GM18907 (cell line): ENCODE measurements around the gene STOML3.

Experiments used
- ATAC-seq: cut with Tn5 transposase; IDR thresholded peaks from one replicate; pipeline ENCODE4 v1.9.1; 2021; ENCODE audit warnings: mild to moderate bottlenecking, moderate library complexity; ENCODE audit not compliant: unreplicated experiment

STOML3 gene

DNA sequence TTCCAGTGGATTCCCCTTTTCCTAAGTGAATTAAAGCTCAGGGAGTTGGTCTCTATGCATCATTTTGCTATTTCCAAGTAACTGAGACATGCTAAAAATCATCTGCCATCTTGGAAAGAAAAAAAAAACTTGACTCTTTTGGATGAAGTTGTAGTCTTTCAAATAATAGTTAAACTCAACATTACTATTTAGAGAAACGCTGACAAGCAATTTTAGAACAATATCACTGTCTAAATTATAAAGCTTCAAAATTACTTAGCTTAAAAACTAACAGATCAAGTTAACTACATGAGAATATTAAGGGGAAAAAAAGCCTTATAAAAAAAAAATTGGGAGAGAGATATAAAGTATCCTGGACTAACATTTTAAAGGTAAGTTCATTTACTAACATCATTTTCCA lies 68.5 kb downstream of the STOML3 start:
- no peak for ATAC-seq

- ATAC-seq: no peak
Measured at GRCh38 chr13:38921081-38921480, 69.5 kb downstream of the STOML3 start.
